Endothelial cell (in vitro differentiated cells): ENCODE measurements around the gene SPINK2. TPM values are rescaled to one million over a fixed set of nuclear protein-coding genes. Genes with fewer than 3 reads are reported as not detected.

Experiments
- DNase-seq: peaks from one replicate; pipeline ENCODE4 v3.0.0; 2021; ENCODE audit warnings: low spot score
- H3K27ac Mint-ChIP-seq: one replicate; pipeline ENCODE4 v1.8.0; 2021; ENCODE audit warnings: mixed read lengths, inconsistent platforms; ENCODE audit not compliant: unreplicated experiment
- H3K27me3 Mint-ChIP-seq: one replicate; pipeline ENCODE4 v1.8.0; 2021; ENCODE audit warnings: mild to moderate bottlenecking, moderate library complexity, mixed read lengths, inconsistent platforms; ENCODE audit not compliant: unreplicated experiment
- H3K36me3 Mint-ChIP-seq: one replicate; pipeline ENCODE4 v1.8.0; 2021; ENCODE audit warnings: mild to moderate bottlenecking, low read depth, mixed read lengths, inconsistent platforms; ENCODE audit not compliant: unreplicated experiment
- H3K4me1 Mint-ChIP-seq: one replicate; pipeline ENCODE4 v1.8.0; 2021; ENCODE audit warnings: mild to moderate bottlenecking, mixed read lengths, inconsistent platforms; ENCODE audit not compliant: unreplicated experiment
- H3K4me3 Mint-ChIP-seq: one replicate; pipeline ENCODE4 v1.8.0; 2021; ENCODE audit warnings: mild to moderate bottlenecking, mixed read lengths, inconsistent platforms; ENCODE audit not compliant: unreplicated experiment
- H3K9me3 Mint-ChIP-seq: one replicate; pipeline ENCODE4 v1.8.0; 2021; ENCODE audit warnings: mixed read lengths, inconsistent platforms; ENCODE audit not compliant: unreplicated experiment
- CTCF ChIP-seq: fragments of 200-600 bp; sonication (generic); IDR thresholded peaks from one replicate; pipeline ENCODE4 v1.5.0; 2021; ENCODE audit warnings: antibody characterized with exemption; ENCODE audit not compliant: unreplicated experiment
- total RNA-seq: library from RNA; stranded (reverse); fragmentation: NEBNext Ultra II Directional; extraction: Animal tissue kit (Norgen Biotek cat#: 25700); gene quantifications from one replicate; pipeline ENCODE4 v1.2.1, GENCODE V29; 2021; ENCODE audit not compliant: unreplicated experiment

The SPINK2 gene
- total RNA-seq, 1 donor from 2014 or later, result not detected

DNA sequence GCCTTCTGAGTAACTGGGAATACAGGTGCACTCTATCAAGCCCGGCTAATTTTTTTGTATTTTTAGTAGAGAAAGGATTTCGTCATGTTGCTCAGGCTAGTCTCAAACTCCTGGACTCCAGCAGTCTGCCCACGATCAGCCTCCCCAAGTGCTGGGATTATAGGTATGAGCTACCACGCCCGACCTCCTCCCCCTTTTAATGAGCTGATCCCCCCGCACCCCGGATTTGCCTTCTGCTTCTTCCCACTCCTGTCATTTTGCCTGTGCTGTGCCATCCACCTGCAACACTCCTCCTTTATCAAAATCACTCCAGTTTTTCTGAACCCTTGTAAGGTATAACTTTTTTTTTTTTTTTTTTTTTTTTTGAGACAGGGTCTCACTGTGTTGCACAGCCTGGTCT is 33.4 kb downstream of the SPINK2 start:
- Mint-ChIP-seq H3K27me3 (peaks cover 9% of the 10 kb centered on the region), H3K36me3 (peaks cover 4% of the 10 kb centered on the region), H3K4me1 (peaks cover 42% of the 10 kb centered on the region), H3K9me3 (no peaks in the 10 kb centered on the region), H3K27ac (peak overlapping the region; percentile 78), H3K4me3 (peak overlapping the region; percentile 80)
- no peak for DNase-seq
- no peak for TF ChIP-seq CTCF

- H3K36me3 Mint-ChIP-seq, result peaks cover 4% of the 10 kb centered on the region
- no peaks in the 10 kb centered on the region for H3K9me3 Mint-ChIP-seq
- H3K4me1 Mint-ChIP-seq, result peaks cover 43% of the 10 kb centered on the region
- no peak for TF ChIP-seq CTCF
- H3K4me3 Mint-ChIP-seq, result no peak overlapping the region
- peaks cover 9% of the 10 kb centered on the region for H3K27me3 Mint-ChIP-seq
- peak; percentile 25 for DNase-seq
- H3K27ac Mint-ChIP-seq, result peak overlapping the region; percentile 18
These were observed 34.1 kb downstream of the SPINK2 start for GRCh38 chr4:56787380-56787779.

- Mint-ChIP-seq H3K36me3 (peaks cover 4% of the 10 kb centered on the region), H3K9me3 (no peaks in the 10 kb centered on the region), H3K27me3 (peaks cover 9% of the 10 kb centered on the region), H3K27ac (peak overlapping the region; percentile 18), H3K4me1 (peaks cover 45% of the 10 kb centered on the region), H3K4me3 (no peak overlapping the region)
- no peak for TF ChIP-seq CTCF
- DNase-seq, result peak; percentile 55
These were observed 34.5 kb downstream of the SPINK2 start for GRCh38 chr4:56786955-56787354.

- peak; percentile 14 for DNase-seq
- Mint-ChIP-seq H3K27ac (peak overlapping the region; percentile 53), H3K27me3 (peaks cover 9% of the 10 kb centered on the region), H3K9me3 (no peaks in the 10 kb centered on the region), H3K4me1 (peaks cover 45% of the 10 kb centered on the region), H3K36me3 (peaks cover 4% of the 10 kb centered on the region), H3K4me3 (no peak overlapping the region)
- no peak for TF ChIP-seq CTCF
These were observed 37.5 kb downstream of the SPINK2 start for GRCh38 chr4:56783986-56784385.

DNA sequence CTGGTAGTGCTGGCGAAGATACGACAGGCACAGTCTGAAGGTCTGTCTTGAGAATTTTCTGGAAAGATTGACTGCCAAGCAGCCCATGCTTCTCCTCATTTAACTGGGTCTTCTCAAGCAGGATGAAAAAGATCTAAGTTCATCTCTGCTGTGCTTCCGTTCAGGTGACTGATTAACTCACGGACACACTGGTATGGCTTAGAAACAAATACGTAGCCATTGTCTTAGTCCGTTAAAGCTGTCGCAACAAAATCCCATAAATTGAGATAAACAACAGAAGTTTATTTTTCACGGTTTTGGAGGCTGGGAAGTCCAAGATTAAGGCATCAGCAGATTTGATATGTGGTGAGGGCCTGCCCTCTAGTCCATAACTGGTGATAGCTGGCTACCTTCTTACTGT is 39.5 kb downstream of the SPINK2 start:
- no peaks in the 10 kb centered on the region for H3K9me3 Mint-ChIP-seq
- peaks cover 31% of the 10 kb centered on the region for H3K4me1 Mint-ChIP-seq
- no peaks in the 10 kb centered on the region for H3K36me3 Mint-ChIP-seq
- TF ChIP-seq CTCF, result no peak
- peaks cover 5% of the 10 kb centered on the region for H3K27me3 Mint-ChIP-seq
- no peak overlapping the region for H3K4me3 Mint-ChIP-seq
- no peak for DNase-seq
- no peak overlapping the region for H3K27ac Mint-ChIP-seq
